ENCODE measurements around the gene MT1F. TPM values are rescaled to one million over a fixed set of nuclear protein-coding genes. Genes with fewer than 3 reads are reported as not detected.

MT1F gene
- total RNA-seq, 1 experiment from 2014 or later = 2.4 TPM

- no peak for DNase-seq (ENCODE audit: unreplicated experiment)
- BruUV-seq (replicated peaks) = TSS peak; percentile 89
- TF ChIP-seq CTCF (IDR thresholded peaks at IDR 0.05; ENCODE audit: unreplicated experiment) = no peak
- intact Hi-C loops (cut with micrococcal nuclease) = no loop called here
- no peaks in the 10 kb centered on the region for H3K27me3 Mint-ChIP-seq (ENCODE audit: insufficient read depth, unreplicated experiment)
- H3K27ac Mint-ChIP-seq (ENCODE audit: low read depth, unreplicated experiment) = no peak overlapping the region
- H3K36me3 Mint-ChIP-seq (ENCODE audit: insufficient read depth, unreplicated experiment) = peaks cover 21% of the 10 kb centered on the region
- CTCF ChIA-PET = interaction anchor here (0.6 to 2.1 kb wide), 7 partner anchors 15 to 106 kb away, joined by 3 to 12 read pairs (median 4); no protein-coding TSS in a partner anchor
- H3K9me3 Mint-ChIP-seq (ENCODE audit: unreplicated experiment) = no peaks in the 10 kb centered on the region
- POLR2A ChIA-PET = interaction anchor here (0.5 to 14.3 kb wide), 40 partner anchors 10 to 1127 kb away, joined by 3 to 793 read pairs (median 5); partner anchors contain the start of genes BBS2, MT1B, MT1E and MT1F
- H3K4me3 Mint-ChIP-seq (ENCODE audit: unreplicated experiment) = peak overlapping the region; percentile 70
- peaks cover 26% of the 10 kb centered on the region for H3K4me1 Mint-ChIP-seq (ENCODE audit: insufficient read depth, unreplicated experiment)
These were observed 25.1 kb downstream of the MT1F start for GRCh38 chr16:56682703-56683397.

- Mint-ChIP-seq H3K36me3 (ENCODE audit: insufficient read depth, unreplicated experiment) (peaks cover 21% of the 10 kb centered on the region), H3K4me3 (ENCODE audit: unreplicated experiment) (peak overlapping the region; percentile 70), H3K27ac (ENCODE audit: low read depth, unreplicated experiment) (peak overlapping the region; percentile 0), H3K4me1 (ENCODE audit: insufficient read depth, unreplicated experiment) (peaks cover 26% of the 10 kb centered on the region), H3K27me3 (ENCODE audit: insufficient read depth, unreplicated experiment) (no peaks in the 10 kb centered on the region), H3K9me3 (ENCODE audit: unreplicated experiment) (no peaks in the 10 kb centered on the region)
- no peak for DNase-seq (ENCODE audit: unreplicated experiment)
- intact Hi-C loops (cut with micrococcal nuclease) = no loop called here
- TF ChIP-seq CTCF (IDR thresholded peaks at IDR 0.05; ENCODE audit: unreplicated experiment) = no peak
- no TSS peak for BruUV-seq (replicated peaks)
- POLR2A ChIA-PET = interaction anchor here (0.5 to 14.3 kb wide), 34 partner anchors 9 to 529 kb away, joined by 3 to 793 read pairs (median 6); partner anchors contain the start of genes BBS2, MT1B, MT1E and MT1F
- CTCF ChIA-PET = interaction anchor here (0.8 to 2.1 kb wide), 5 partner anchors 17 to 107 kb away, joined by 4 to 12 read pairs (median 7); no protein-coding TSS in a partner anchor
These were observed 25.8 kb downstream of the MT1F start for GRCh38 chr16:56683424-56684172.

- peak; percentile 24 for DNase-seq (ENCODE audit: unreplicated experiment)
- H3K27me3 Mint-ChIP-seq (ENCODE audit: insufficient read depth, unreplicated experiment) = no peaks in the 10 kb centered on the region
- H3K4me1 Mint-ChIP-seq (ENCODE audit: insufficient read depth, unreplicated experiment) = peaks cover 30% of the 10 kb centered on the region
- no peak for TF ChIP-seq CTCF (IDR thresholded peaks at IDR 0.05; ENCODE audit: unreplicated experiment)
- BruUV-seq (replicated peaks) = no TSS peak
- H3K9me3 Mint-ChIP-seq (ENCODE audit: unreplicated experiment) = no peaks in the 10 kb centered on the region
- peak overlapping the region; percentile 0 for H3K27ac Mint-ChIP-seq (ENCODE audit: low read depth, unreplicated experiment)
- H3K4me3 Mint-ChIP-seq (ENCODE audit: unreplicated experiment) = peak overlapping the region; percentile 70
- POLR2A ChIA-PET = interaction anchor here (0.6 to 14.3 kb wide), 17 partner anchors 11 to 170 kb away, joined by 3 to 793 read pairs (median 4); partner anchors contain the start of genes MT1E, MT1F and MT2A
- H3K36me3 Mint-ChIP-seq (ENCODE audit: insufficient read depth, unreplicated experiment) = peaks cover 21% of the 10 kb centered on the region
- intact Hi-C loops (cut with micrococcal nuclease) = no loop called here
- CTCF ChIA-PET = interaction anchor here (1.0 to 2.1 kb wide), 5 partner anchors 17 to 84 kb away, joined by 6 to 12 read pairs (median 7); no protein-coding TSS in a partner anchor
These were observed 26.6 kb downstream of the MT1F start for GRCh38 chr16:56684256-56684925.

All from MCF 10A (cell line).